ENCODE measurements around the gene CCT3.

The CCT3 gene

GRCh38 chr1:156366378-156367166, 28.5 kb upstream of the CCT3 start:
- Histone ChIP-seq H3K9ac (ENCODE audit: low read length) (no peak overlapping the region), H3K79me1 (ENCODE audit: low read length) (no peaks in the 10 kb centered on the region), H4K5ac (ENCODE audit: low read length) (no peak overlapping the region), H3K36me3 (ENCODE audit: control insufficient read depth, insufficient read depth, low read length) (no peaks in the 10 kb centered on the region), H2BK15ac (replicated peaks; ENCODE audit: low read depth) (no peak overlapping the region), H3K79me2 (ENCODE audit: control insufficient read depth, insufficient read depth, low read length) (no peaks in the 10 kb centered on the region), H3K27ac (ENCODE audit: low read depth, low read length) (no peak overlapping the region), H3K4me2 (ENCODE audit: low read length) (no peak overlapping the region), H3K23ac (ENCODE audit: low read length) (no peak overlapping the region), H3K27me3 (ENCODE audit: insufficient read depth, low read length, poor library complexity) (no peaks in the 10 kb centered on the region), H3K4me3 (ENCODE audit: low read length) (no peak overlapping the region), H2BK120ac (ENCODE audit: low read depth, low read length) (no peak overlapping the region), H2AK5ac (ENCODE audit: low read length) (no peak overlapping the region), H4K8ac (ENCODE audit: low read depth, low read length) (no peak overlapping the region), H3K4me1 (ENCODE audit: control insufficient read depth, low read depth, low read length) (peaks cover 10% of the 10 kb centered on the region), H3K4ac (ENCODE audit: low read depth, low read length) (no peak overlapping the region), H3K56ac (ENCODE audit: low read length) (no peak overlapping the region), H2BK5ac (ENCODE audit: low read length) (no peak overlapping the region), H3K18ac (ENCODE audit: low read length) (no peak overlapping the region)
- no CpG with 5 or more reads among the region's 5 CpGs for WGBS (ENCODE audit: extremely low coverage, insufficient coverage, low lambda C conversion rate)
- DNase-seq = no peak

GRCh38 chr1:156365754-156366153, 27.7 kb upstream of the CCT3 start:
- Histone ChIP-seq H4K5ac (ENCODE audit: low read length) (no peak overlapping the region), H3K9ac (ENCODE audit: low read length) (no peak overlapping the region), H2BK120ac (ENCODE audit: low read depth, low read length) (no peak overlapping the region), H3K4me2 (ENCODE audit: low read length) (no peak overlapping the region), H3K36me3 (ENCODE audit: control insufficient read depth, insufficient read depth, low read length) (no peaks in the 10 kb centered on the region), H3K79me1 (ENCODE audit: low read length) (no peaks in the 10 kb centered on the region), H3K4me1 (ENCODE audit: control insufficient read depth, low read depth, low read length) (peaks cover 10% of the 10 kb centered on the region), H2AK5ac (ENCODE audit: low read length) (no peak overlapping the region), H2BK5ac (ENCODE audit: low read length) (no peak overlapping the region), H3K79me2 (ENCODE audit: control insufficient read depth, insufficient read depth, low read length) (no peaks in the 10 kb centered on the region), H3K27me3 (ENCODE audit: insufficient read depth, low read length, poor library complexity) (no peaks in the 10 kb centered on the region), H3K4ac (ENCODE audit: low read depth, low read length) (no peak overlapping the region), H3K4me3 (ENCODE audit: low read length) (no peak overlapping the region), H3K23ac (ENCODE audit: low read length) (no peak overlapping the region), H3K18ac (ENCODE audit: low read length) (no peak overlapping the region), H3K27ac (ENCODE audit: low read depth, low read length) (no peak overlapping the region), H4K8ac (ENCODE audit: low read depth, low read length) (no peak overlapping the region), H3K56ac (ENCODE audit: low read length) (no peak overlapping the region), H2BK15ac (replicated peaks; ENCODE audit: low read depth) (no peak overlapping the region)
- DNase-seq = no peak

- Histone ChIP-seq H3K36me3 (ENCODE audit: control insufficient read depth, insufficient read depth, low read length) (no peaks in the 10 kb centered on the region), H2BK120ac (ENCODE audit: low read depth, low read length) (no peak overlapping the region), H3K79me1 (ENCODE audit: low read length) (no peaks in the 10 kb centered on the region), H2BK15ac (replicated peaks; ENCODE audit: low read depth) (no peak overlapping the region), H3K23ac (ENCODE audit: low read length) (no peak overlapping the region), H3K4me1 (ENCODE audit: control insufficient read depth, low read depth, low read length) (peaks cover 2% of the 10 kb centered on the region), H3K4me3 (ENCODE audit: low read length) (no peak overlapping the region), H2BK5ac (ENCODE audit: low read length) (no peak overlapping the region), H4K8ac (ENCODE audit: low read depth, low read length) (no peak overlapping the region), H2AK5ac (ENCODE audit: low read length) (no peak overlapping the region), H3K56ac (ENCODE audit: low read length) (no peak overlapping the region), H3K27me3 (ENCODE audit: insufficient read depth, low read length, poor library complexity) (no peaks in the 10 kb centered on the region), H3K27ac (ENCODE audit: low read depth, low read length) (no peak overlapping the region), H3K79me2 (ENCODE audit: control insufficient read depth, insufficient read depth, low read length) (no peaks in the 10 kb centered on the region), H3K4ac (ENCODE audit: low read depth, low read length) (no peak overlapping the region), H3K18ac (ENCODE audit: low read length) (no peak overlapping the region), H3K4me2 (ENCODE audit: low read length) (no peak overlapping the region), H3K9ac (ENCODE audit: low read length) (no peak overlapping the region), H4K5ac (ENCODE audit: low read length) (no peak overlapping the region)
- no peak for DNase-seq
- no CpG with 5 or more reads among the region's 11 CpGs for WGBS (ENCODE audit: extremely low coverage, insufficient coverage, low lambda C conversion rate)
These were observed 22.4 kb upstream of the CCT3 start for GRCh38 chr1:156360534-156360933.

GRCh38 chr1:156359973-156360372, 21.9 kb upstream of the CCT3 start:
- Histone ChIP-seq H2BK5ac (ENCODE audit: low read length) (no peak overlapping the region), H2BK15ac (replicated peaks; ENCODE audit: low read depth) (no peak overlapping the region), H3K79me2 (ENCODE audit: control insufficient read depth, insufficient read depth, low read length) (no peaks in the 10 kb centered on the region), H4K8ac (ENCODE audit: low read depth, low read length) (no peak overlapping the region), H3K4me2 (ENCODE audit: low read length) (no peak overlapping the region), H3K36me3 (ENCODE audit: control insufficient read depth, insufficient read depth, low read length) (no peaks in the 10 kb centered on the region), H3K79me1 (ENCODE audit: low read length) (no peaks in the 10 kb centered on the region), H3K27ac (ENCODE audit: low read depth, low read length) (no peak overlapping the region), H2BK120ac (ENCODE audit: low read depth, low read length) (no peak overlapping the region), H3K4me3 (ENCODE audit: low read length) (no peak overlapping the region), H4K5ac (ENCODE audit: low read length) (no peak overlapping the region), H3K27me3 (ENCODE audit: insufficient read depth, low read length, poor library complexity) (no peaks in the 10 kb centered on the region), H3K23ac (ENCODE audit: low read length) (no peak overlapping the region), H3K18ac (ENCODE audit: low read length) (no peak overlapping the region), H3K9ac (ENCODE audit: low read length) (no peak overlapping the region), H3K56ac (ENCODE audit: low read length) (no peak overlapping the region), H2AK5ac (ENCODE audit: low read length) (no peak overlapping the region), H3K4me1 (ENCODE audit: control insufficient read depth, low read depth, low read length) (peaks cover 2% of the 10 kb centered on the region), H3K4ac (ENCODE audit: low read depth, low read length) (no peak overlapping the region)
- no CpG with 5 or more reads among the region's 6 CpGs for WGBS (ENCODE audit: extremely low coverage, insufficient coverage, low lambda C conversion rate)
- DNase-seq = peak; percentile 74

- Histone ChIP-seq H2AK5ac (ENCODE audit: low read length) (no peak overlapping the region), H2BK5ac (ENCODE audit: low read length) (no peak overlapping the region), H3K79me2 (ENCODE audit: control insufficient read depth, insufficient read depth, low read length) (no peaks in the 10 kb centered on the region), H3K23ac (ENCODE audit: low read length) (no peak overlapping the region), H3K4me2 (ENCODE audit: low read length) (no peak overlapping the region), H2BK15ac (replicated peaks; ENCODE audit: low read depth) (no peak overlapping the region), H3K27me3 (ENCODE audit: insufficient read depth, low read length, poor library complexity) (no peaks in the 10 kb centered on the region), H3K4ac (ENCODE audit: low read depth, low read length) (no peak overlapping the region), H3K4me1 (ENCODE audit: control insufficient read depth, low read depth, low read length) (peaks cover 2% of the 10 kb centered on the region), H3K9ac (ENCODE audit: low read length) (no peak overlapping the region), H4K8ac (ENCODE audit: low read depth, low read length) (no peak overlapping the region), H3K27ac (ENCODE audit: low read depth, low read length) (no peak overlapping the region), H3K56ac (ENCODE audit: low read length) (no peak overlapping the region), H3K4me3 (ENCODE audit: low read length) (no peak overlapping the region), H3K36me3 (ENCODE audit: control insufficient read depth, insufficient read depth, low read length) (no peaks in the 10 kb centered on the region), H3K18ac (ENCODE audit: low read length) (no peak overlapping the region), H2BK120ac (ENCODE audit: low read depth, low read length) (no peak overlapping the region), H4K5ac (ENCODE audit: low read length) (no peak overlapping the region), H3K79me1 (ENCODE audit: low read length) (no peaks in the 10 kb centered on the region)
- DNase-seq = no peak
- WGBS (ENCODE audit: extremely low coverage, insufficient coverage, low lambda C conversion rate) = no CpG with 5 or more reads among the region's 3 CpGs
These were observed 21.2 kb upstream of the CCT3 start for GRCh38 chr1:156359249-156359648.

GRCh38 chr1:156358641-156359040, 20.5 kb upstream of the CCT3 start:
- Histone ChIP-seq H3K27ac (ENCODE audit: low read depth, low read length) (no peak overlapping the region), H3K4me3 (ENCODE audit: low read length) (no peak overlapping the region), H3K4ac (ENCODE audit: low read depth, low read length) (no peak overlapping the region), H3K36me3 (ENCODE audit: control insufficient read depth, insufficient read depth, low read length) (no peaks in the 10 kb centered on the region), H2BK5ac (ENCODE audit: low read length) (no peak overlapping the region), H3K18ac (ENCODE audit: low read length) (no peak overlapping the region), H3K23ac (ENCODE audit: low read length) (no peak overlapping the region), H3K4me1 (ENCODE audit: control insufficient read depth, low read depth, low read length) (peaks cover 2% of the 10 kb centered on the region), H3K9ac (ENCODE audit: low read length) (no peak overlapping the region), H4K5ac (ENCODE audit: low read length) (no peak overlapping the region), H3K79me1 (ENCODE audit: low read length) (no peaks in the 10 kb centered on the region), H2BK15ac (replicated peaks; ENCODE audit: low read depth) (no peak overlapping the region), H3K4me2 (ENCODE audit: low read length) (no peak overlapping the region), H2BK120ac (ENCODE audit: low read depth, low read length) (no peak overlapping the region), H2AK5ac (ENCODE audit: low read length) (no peak overlapping the region), H3K27me3 (ENCODE audit: insufficient read depth, low read length, poor library complexity) (no peaks in the 10 kb centered on the region), H3K79me2 (ENCODE audit: control insufficient read depth, insufficient read depth, low read length) (no peaks in the 10 kb centered on the region), H3K56ac (ENCODE audit: low read length) (no peak overlapping the region), H4K8ac (ENCODE audit: low read depth, low read length) (no peak overlapping the region)
- WGBS (ENCODE audit: extremely low coverage, insufficient coverage, low lambda C conversion rate) = no CpG with 5 or more reads among the region's 1 CpG
- DNase-seq = no peak
